Activated T-helper 1 cell treated with anti-CD3 and anti-CD28 coated beads, Interleukin-2, amount 50 U/mL, for 16 hours (primary cell): ENCODE results near the gene COPS9.
A peak's percentile ranks its signal among the peaks of the same experiment; 100 is the strongest.

Experiments used
- DNase-seq, 2 donors: peaks; one replicate each; pipeline ENCODE4 v3.0.0-alpha.2; 2020; ENCODE audit warnings: low read depth in 1 of 2, low spot score in 1 of 2

The COPS9 gene

DNA sequence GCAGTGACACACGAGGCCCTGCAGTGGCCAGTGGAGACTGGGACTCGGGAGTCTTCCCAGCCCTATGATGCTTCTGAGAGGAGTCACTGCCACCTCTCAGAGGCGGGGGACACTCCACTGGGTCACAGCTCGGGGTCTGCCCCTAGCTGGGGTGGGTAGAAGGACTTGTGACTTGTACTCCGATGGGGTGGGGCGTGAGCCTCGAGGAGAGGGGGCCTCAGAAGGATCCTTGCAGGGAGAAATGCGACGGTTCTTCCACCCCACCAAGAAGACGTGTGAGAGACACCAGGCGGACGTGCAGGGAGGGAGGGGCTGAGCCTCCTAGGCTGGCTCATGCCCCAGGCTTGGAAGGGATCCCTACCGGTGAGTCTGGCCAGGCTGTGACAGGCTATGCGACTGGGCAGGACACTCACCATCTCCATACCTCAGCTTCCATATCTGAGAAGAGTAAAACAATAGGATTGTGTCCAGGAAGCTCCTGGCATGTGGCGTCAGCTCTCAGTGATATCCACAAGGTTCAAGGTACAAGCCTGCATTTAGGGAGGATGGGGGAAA, 15.4 kb upstream of the COPS9 start:
- no peak for DNase-seq

DNA sequence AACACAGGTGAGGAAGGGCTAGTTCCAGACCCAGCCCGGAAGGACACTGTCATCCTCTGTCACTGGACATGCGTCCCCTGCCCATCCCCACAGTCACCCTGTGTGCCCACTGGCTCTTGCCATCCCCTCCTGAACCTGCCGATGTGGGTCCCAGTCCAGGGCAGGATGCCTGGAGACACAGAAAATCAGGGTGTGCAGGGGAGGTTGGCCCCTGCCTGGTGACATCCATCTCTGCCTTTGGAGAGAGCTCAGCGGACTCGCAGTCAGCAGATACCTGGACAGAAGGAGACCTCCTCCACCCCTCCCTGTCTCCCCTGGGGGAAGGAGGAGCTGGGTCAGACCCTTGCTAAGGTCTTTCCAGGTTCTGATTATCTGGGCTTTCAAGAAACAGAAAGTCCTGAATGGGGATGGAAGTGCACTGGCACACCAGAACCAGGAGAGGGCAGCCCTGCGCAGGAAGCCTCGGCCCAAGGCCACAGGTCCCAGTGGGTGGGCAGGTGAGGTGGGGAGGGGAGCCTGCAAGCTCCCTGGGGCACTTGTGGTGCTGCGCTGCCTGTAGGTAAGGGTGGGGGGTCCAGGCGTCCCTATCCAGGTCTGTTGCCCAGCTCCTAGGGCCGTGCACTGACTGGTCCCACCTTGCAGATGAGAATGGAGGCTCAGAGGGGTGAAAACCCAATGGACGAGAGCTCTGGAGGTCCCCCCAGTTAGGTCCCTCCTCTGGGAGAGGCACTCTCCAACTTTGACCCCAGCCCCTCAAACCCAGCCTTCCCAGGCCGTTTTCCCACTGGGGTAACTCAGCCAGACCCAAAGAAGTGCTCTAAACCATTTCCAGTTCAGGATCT, 14.1 kb upstream of the COPS9 start:
- no peak for DNase-seq

DNA sequence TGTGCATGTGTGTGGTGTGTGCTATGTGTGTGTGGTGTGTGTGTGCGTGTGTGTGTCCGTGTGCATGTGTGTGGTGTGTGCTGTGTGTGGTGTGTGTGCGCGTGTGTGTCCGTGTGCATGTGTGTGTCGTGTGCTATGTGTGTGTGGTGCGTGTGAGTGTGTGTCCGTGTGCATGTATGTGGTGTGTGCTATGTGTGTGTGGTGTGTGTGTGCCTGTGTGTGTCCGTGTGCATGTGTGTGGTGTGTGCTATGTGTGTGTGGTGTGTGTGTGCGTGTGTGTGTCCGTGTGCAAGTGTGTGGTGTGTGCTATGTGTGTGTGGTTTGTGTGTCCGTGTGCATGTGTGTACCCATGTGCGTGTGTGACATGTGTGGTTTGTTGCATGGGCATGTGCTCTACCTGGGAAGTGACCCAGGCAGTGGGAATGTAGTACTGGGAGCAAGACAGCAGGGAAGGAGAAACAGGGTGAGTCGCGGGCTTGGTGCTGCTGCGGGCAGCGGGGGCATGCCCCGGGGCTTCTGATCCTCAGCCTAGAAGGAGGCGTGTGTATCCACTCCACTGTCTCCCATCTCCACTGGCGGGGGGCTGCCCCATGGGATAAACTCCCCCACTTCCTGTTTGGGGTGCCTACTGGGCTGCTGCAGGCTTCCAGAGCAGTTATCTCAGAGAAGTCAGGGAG, 11.9 kb upstream of the COPS9 start:
- DNase-seq: no peak

DNA sequence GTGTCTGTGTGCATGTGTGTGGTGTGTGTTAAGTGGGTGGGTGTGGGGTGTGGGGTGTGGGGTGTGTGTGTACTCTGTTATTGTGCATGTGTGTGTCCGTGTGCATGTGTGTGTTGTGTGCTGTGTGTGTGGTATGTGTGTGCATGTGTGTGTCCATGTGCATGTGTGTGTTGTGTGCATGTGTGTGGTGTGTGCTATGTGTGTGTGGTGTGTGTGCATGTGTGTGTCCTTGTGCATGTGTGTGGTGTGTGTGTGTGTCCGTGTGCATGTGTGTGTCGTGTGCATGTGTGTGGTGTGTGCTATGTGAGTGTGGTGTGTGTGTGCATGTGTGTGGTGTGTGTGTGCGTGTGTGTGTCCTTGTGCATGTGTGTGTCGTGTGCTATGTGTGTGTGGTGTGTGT, 11.3 kb upstream of the COPS9 start:
- DNase-seq: no peak

GRCh38 chr2:240146627-240147278, 10.6 kb upstream of the COPS9 start:
- DNase-seq: no peak

GRCh38 chr2:240146141-240146561, 10.0 kb upstream of the COPS9 start:
- no peak for DNase-seq

DNA sequence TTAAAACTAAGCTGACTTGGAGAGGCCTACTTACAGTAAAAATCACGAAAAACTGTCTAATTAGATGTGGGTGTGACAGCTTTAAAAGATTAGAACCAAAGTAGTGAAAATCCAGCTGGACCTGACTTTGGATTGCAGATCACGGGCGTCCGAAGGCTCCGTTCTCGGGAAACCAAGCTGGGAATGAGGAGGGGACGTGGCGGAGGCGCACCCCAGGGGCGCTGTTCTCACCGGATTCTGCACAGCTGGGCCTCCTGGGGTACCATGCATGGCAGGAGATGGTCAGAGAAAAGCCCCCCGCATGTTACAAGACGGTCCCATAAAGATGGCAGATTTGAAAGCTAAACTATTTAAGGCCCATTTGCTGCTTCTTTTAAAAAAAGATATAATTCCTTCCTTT, 9.4 kb upstream of the COPS9 start:
- no peak for DNase-seq

GRCh38 chr2:240144649-240145261, 8.7 kb upstream of the COPS9 start:
- no peak for DNase-seq

DNA sequence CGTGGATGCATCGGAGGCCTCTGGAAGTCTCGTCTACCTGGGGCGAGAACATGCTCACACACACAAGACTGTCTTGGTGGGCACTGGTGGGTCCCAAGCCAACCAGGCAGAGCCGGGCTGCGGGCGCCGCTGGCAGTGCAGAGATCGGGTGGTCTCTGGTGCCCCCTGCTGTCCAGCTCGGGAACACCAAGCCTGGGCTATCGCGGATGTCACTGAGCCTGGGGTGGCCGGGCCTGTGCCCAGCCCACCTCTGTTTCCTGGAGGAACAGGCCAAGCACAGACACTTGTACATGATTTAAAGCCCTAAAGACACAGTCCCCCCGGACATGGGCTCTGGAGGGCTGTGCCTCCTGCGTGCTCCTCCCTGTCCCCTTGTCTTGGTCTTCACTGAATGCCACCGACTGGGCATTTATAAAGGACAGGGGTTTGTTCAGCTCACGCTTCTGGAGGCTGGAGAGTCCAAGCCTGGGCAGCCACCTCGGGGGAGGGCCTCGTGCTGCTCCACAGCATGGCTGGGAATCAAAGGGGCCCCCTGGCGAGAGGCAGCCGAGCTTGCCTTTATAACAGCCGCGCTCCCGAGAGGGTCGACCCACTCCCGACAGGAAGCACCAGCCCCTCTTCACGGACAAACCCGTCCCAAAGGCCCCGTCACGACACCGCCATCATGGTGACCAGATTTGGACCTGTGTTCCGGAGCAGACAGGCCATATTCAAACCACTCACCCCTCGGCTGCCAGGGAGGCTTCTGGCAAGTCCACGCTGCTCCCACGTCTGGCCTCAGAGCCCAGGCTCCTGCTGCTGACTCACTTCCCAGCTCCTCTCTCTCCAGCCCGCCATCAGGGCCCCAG, 7.9 kb upstream of the COPS9 start:
- DNase-seq: peak; percentile 71

DNA sequence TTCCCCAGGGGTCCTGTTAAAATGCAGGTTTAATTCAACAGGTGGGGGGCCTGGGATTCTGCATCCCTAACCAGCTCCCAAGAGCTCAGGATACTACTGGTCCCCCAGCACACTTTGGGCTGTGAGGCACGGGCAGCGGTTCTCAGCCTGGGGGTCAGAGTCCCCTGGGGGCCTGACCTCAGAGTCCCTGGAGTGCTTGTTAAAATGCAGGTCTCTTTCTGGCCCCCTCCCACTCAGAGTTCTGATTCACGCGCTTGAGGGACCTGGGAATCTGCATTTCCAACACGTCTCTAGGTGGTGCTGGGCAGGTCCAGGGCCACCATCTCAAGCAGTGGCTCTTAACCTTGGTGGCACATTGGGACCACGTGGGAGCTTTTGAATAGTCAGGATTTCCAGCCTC, 7.2 kb upstream of the COPS9 start:
- DNase-seq: no peak

- DNase-seq: no peak
Measured at GRCh38 chr2:240142859-240143258, 6.8 kb upstream of the COPS9 start.

DNA sequence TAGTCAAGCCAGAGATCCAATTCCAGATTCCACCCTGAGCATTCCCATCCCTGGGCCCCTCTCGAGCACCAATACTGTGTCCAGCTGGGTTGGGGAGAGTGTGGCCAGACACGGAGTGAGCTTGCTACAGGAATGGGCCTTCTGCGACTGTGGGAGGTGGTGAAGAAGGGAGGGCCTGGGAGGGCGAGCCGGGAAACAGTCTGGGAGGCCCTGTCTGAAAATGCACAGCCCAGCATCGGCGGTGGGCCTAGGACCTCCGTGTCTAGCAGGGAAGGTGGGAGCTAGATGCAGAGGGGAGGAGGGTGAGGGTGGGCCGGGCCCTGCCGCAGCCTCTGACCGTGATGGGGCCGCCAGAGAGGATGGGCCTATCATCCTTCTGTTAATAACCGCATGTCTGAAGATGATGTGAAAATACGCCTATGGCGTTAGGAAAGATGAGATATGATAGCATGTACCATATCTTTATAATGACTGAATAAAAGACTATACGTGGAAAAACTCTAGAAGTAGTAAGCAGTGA, 6.2 kb upstream of the COPS9 start:
- DNase-seq: no peak

DNA sequence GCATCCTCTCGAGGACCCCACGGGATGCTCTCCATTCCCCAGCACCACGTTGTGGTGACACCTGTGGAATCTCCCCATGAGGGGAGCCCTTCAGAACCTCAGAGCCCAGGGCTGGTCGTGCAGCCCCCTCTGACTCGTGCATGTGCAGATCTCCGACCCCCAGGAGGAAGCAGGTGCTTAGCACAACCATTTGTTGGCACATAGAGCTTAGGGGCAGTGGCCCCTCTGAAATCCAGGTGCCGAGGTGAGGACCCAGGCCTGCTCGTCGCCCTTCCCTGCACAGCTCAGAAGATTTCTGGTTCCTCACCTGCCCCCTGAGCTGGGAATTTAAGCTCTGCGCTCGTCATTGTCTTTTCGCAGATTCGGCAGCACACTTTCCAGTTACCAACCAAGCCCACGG, 5.6 kb upstream of the COPS9 start:
- no peak for DNase-seq

DNA sequence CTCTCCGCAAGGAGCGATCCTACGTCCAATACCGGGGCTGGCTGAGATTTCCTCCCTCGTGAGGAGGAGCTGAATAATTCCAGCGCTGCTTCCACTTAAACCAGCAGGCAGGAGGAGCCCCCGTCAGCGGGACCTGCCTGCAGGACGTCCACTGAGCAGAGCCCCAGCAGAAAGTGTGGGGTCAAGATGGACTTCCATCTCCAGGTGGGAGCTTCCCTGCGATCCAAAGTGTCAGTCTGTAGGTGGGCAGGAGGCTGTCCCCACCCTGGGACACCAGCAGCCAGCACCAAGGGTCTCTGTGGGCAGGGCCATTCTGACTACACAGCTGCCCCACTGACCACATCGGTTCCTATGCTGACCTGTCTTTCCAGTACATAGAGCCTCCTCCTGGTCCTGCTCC, 4.8 kb upstream of the COPS9 start:
- DNase-seq: no peak

- no peak for DNase-seq
Measured at GRCh38 chr2:240140511-240140910, 4.4 kb upstream of the COPS9 start, which contains the start of gene OTOS. Gene OTOS, minus strand, starts transcription at chr2:240140658. Its CDS starts 332 bp downstream, at chr2:240140326.

- no peak for DNase-seq
Measured at GRCh38 chr2:240139666-240140393, 3.7 kb upstream of the COPS9 start.

- DNase-seq: no peak
Measured at GRCh38 chr2:240139011-240139441, 2.9 kb upstream of the COPS9 start.

DNA sequence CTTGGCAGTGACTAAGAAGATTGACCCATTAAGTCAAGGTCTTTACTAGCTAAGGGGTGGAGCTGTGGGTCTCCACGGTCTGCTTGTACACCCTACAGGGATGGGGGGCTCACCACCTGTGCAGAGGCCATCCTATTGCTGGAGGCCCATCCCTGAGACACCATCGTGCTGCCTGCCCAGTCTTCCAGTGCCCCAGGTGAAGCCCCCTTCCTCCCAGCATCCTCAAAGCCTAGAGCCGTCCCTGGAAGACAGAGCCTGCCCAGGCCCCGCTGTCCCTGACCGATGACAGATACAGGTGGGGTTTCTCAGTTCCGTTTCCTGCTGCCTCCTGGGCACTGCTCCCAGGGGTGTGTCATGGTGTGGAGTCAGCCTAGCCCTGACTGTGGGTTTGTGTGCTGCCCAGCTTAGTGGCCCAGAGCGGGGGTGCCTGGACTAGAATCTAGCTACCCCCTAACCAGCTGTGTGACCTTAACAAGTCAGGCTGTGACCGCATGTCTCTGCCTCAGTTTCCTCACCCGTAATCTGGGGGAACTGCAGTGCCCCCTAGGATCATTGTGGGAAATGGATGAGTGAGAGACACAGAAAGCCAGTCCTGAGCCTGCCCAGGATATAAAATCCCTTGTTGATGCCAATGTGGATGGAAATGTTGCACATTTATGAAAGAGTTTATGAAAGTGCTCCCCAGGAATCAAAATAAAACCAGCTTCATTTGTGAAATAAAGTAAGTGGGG, 2.3 kb upstream of the COPS9 start:
- DNase-seq: no peak
